Esophagus squamous epithelium (tissue), 4 donors: Measurements from ENCODE around the gene GRK5.

Source experiments
- CTCF ChIP-seq, 6 experiments: fragments of 450-650 bp in 4 of 6; fragments of 200-600 bp in 2 of 6; sonication (generic) in 2 of 6; IDR thresholded peaks; one replicate each; pipeline ENCODE4 v1.5.1; 2016 to 2019; ENCODE audit warnings: antibody characterized with exemption in 6 of 6, mild to moderate bottlenecking in 4 of 6, moderate library complexity in 4 of 6
- POLR2A ChIP-seq, 4 donors: fragments of 450-650 bp; IDR thresholded peaks; one replicate each; pipeline ENCODE4 v1.6.1; 2017; ENCODE audit warnings: antibody characterized with exemption in 4 of 4, mild to moderate bottlenecking in 4 of 4, moderate library complexity in 3 of 4

- TF ChIP-seq CTCF (IDR thresholded peaks at IDR 0.05) (no peak), POLR2A (IDR thresholded peaks at IDR 0.05) (no peak)
Measured at GRCh38 chr10:119439922-119440321, 232.6 kb downstream of the GRK5 start.
